Measurements from ENCODE around the gene PTPRM. TPM values are rescaled to one million over a fixed set of nuclear protein-coding genes. Genes with fewer than 3 reads are reported as not detected.

Gene PTPRM
- total RNA-seq, 1 experiment from 2014 or later, result not detected

DNA sequence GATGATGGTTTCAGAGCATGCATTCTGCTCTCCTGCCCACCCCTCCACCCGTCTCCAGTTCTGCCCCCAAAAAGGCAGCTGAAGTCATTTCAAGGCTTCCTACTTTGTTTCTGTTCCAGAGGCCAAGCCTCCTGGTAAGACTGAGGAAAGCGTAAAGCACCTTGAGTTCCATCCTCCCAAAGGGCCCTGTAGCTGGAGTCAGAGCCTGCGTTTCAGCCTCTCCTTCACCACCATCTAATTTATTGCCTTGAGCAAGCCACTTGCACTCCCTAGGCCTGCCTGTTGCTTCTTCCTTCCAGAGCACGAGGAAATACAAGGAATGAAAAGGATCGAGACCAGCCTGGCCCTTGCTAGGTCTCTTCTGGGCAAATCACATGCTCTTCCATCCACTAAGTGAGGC is 797.9 kb downstream of the PTPRM start:
- POLR2A ChIA-PET (ENCODE audit: low non-redundant PET), result no interaction called here
- no peak for DNase-seq (ENCODE audit: low spot score)
- Histone ChIP-seq H3K4me3 (ENCODE audit: low read depth, low read length, poor library complexity, severe bottlenecking) (no peak overlapping the region), H3K27ac (ENCODE audit: low read depth, low read length, poor library complexity, severe bottlenecking) (no peak overlapping the region), H3K4me1 (ENCODE audit: insufficient read depth, low read length, poor library complexity, severe bottlenecking) (no peaks in the 10 kb centered on the region), H3K27me3 (replicated peaks; ENCODE audit: insufficient read depth, low read depth, low read length, poor library complexity) (peaks cover 93% of the 10 kb centered on the region), H3K9me3 (ENCODE audit: low read depth, low read length, poor library complexity, severe bottlenecking) (no peaks in the 10 kb centered on the region), H3K36me3 (ENCODE audit: insufficient read depth, low read length, poor library complexity, severe bottlenecking) (no peaks in the 10 kb centered on the region)
- no peak for TF ChIP-seq EZH2 (IDR thresholded peaks at IDR 0.05; ENCODE audit: borderline replicate concordance, low read depth, low read length, poor library complexity, severe bottlenecking)
- TF ChIP-seq, protein P1, sequence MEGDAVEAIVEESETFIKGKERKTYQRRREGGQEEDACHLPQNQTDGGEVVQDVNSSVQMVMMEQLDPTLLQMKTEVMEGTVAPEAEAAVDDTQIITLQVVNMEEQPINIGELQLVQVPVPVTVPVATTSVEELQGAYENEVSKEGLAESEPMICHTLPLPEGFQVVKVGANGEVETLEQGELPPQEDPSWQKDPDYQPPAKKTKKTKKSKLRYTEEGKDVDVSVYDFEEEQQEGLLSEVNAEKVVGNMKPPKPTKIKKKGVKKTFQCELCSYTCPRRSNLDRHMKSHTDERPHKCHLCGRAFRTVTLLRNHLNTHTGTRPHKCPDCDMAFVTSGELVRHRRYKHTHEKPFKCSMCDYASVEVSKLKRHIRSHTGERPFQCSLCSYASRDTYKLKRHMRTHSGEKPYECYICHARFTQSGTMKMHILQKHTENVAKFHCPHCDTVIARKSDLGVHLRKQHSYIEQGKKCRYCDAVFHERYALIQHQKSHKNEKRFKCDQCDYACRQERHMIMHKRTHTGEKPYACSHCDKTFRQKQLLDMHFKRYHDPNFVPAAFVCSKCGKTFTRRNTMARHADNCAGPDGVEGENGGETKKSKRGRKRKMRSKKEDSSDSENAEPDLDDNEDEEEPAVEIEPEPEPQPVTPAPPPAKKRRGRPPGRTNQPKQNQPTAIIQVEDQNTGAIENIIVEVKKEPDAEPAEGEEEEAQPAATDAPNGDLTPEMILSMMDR (conservative IDR thresholded peaks at IDR 0.05; ENCODE audit: low read depth, low read length), result no peak
- no TSS peak for BruUV-seq (replicated peaks)
- CTCF ChIA-PET, result interaction anchor here (0.5 kb wide), 1 partner anchor 635 kb away, joined by 3 read pairs; no protein-coding TSS in a partner anchor
- intact Hi-C loops (cut with micrococcal nuclease; ENCODE audit: unreplicated experiment), result no loop called here

DNA sequence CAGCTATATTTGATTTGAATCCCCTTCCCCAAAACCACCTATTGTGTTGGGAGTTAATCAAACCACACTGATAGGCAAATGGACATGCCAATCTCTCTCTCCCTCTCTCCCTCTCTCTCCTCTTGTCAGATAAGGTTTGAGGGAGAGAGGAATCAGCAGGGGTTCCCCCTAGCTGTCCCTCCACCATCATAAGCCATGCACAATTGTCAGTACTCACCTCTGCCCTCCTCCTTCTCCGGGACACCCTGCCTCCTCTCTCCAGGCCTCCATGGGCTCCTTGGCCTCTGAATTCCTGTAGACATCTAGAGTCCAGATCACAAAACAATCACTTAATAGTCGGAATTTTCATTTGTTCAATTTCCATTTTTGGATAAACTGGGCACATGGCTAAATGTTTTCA is 798.4 kb downstream of the PTPRM start:
- H3K9me3 ChIP-seq (ENCODE audit: low read depth, low read length, poor library complexity, severe bottlenecking), result no peaks in the 10 kb centered on the region
- CTCF ChIA-PET, result no interaction called here
- DNase-seq (ENCODE audit: low spot score), result no peak
- intact Hi-C loops (cut with micrococcal nuclease; ENCODE audit: unreplicated experiment), result no loop called here
- H3K27ac ChIP-seq (ENCODE audit: low read depth, low read length, poor library complexity, severe bottlenecking), result no peak overlapping the region
- no peaks in the 10 kb centered on the region for H3K36me3 ChIP-seq (ENCODE audit: insufficient read depth, low read length, poor library complexity, severe bottlenecking)
- no TSS peak for BruUV-seq (replicated peaks)
- peaks cover 93% of the 10 kb centered on the region for H3K27me3 ChIP-seq (replicated peaks; ENCODE audit: insufficient read depth, low read depth, low read length, poor library complexity)
- TF ChIP-seq EZH2 (IDR thresholded peaks at IDR 0.05; ENCODE audit: borderline replicate concordance, low read depth, low read length, poor library complexity, severe bottlenecking), result no peak
- TF ChIP-seq, protein P1 (conservative IDR thresholded peaks at IDR 0.05; ENCODE audit: low read depth, low read length), result no peak
- H3K4me1 ChIP-seq (ENCODE audit: insufficient read depth, low read length, poor library complexity, severe bottlenecking), result no peaks in the 10 kb centered on the region
- no peak overlapping the region for H3K4me3 ChIP-seq (ENCODE audit: low read depth, low read length, poor library complexity, severe bottlenecking)
- POLR2A ChIA-PET (ENCODE audit: low non-redundant PET), result no interaction called here

DNA sequence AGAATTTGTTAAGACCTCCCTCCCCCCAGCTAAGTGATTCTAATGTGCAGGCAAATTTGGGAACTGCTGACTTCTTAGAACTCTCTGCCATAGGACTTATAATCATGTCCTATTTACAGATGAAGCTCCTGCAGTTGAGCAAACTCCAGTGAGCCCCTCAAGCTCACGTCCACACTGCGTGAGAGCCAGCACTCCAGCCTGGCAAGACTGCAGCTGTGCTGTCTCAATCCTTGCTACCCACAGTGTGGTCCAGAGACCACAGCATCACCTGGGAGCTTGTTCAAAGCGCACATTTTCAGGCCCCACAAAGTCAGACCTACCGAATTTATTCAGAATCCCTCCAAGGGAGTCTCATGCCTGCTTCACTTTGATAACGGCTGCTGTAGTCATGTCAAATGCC is 799.0 kb downstream of the PTPRM start:
- no peak for TF ChIP-seq EZH2 (IDR thresholded peaks at IDR 0.05; ENCODE audit: borderline replicate concordance, low read depth, low read length, poor library complexity, severe bottlenecking)
- TF ChIP-seq, protein P1 (conservative IDR thresholded peaks at IDR 0.05; ENCODE audit: low read depth, low read length), result no peak
- H3K36me3 ChIP-seq (ENCODE audit: insufficient read depth, low read length, poor library complexity, severe bottlenecking), result no peaks in the 10 kb centered on the region
- H3K4me1 ChIP-seq (ENCODE audit: insufficient read depth, low read length, poor library complexity, severe bottlenecking), result no peaks in the 10 kb centered on the region
- no TSS peak for BruUV-seq (replicated peaks)
- no peaks in the 10 kb centered on the region for H3K9me3 ChIP-seq (ENCODE audit: low read depth, low read length, poor library complexity, severe bottlenecking)
- DNase-seq (ENCODE audit: low spot score), result no peak
- CTCF ChIA-PET, result no interaction called here
- no peak overlapping the region for H3K4me3 ChIP-seq (ENCODE audit: low read depth, low read length, poor library complexity, severe bottlenecking)
- H3K27ac ChIP-seq (ENCODE audit: low read depth, low read length, poor library complexity, severe bottlenecking), result no peak overlapping the region
- POLR2A ChIA-PET (ENCODE audit: low non-redundant PET), result no interaction called here
- peaks cover 91% of the 10 kb centered on the region for H3K27me3 ChIP-seq (replicated peaks; ENCODE audit: insufficient read depth, low read depth, low read length, poor library complexity)
- intact Hi-C loops (cut with micrococcal nuclease; ENCODE audit: unreplicated experiment), result no loop called here
